HEK293 (cell line): ENCODE data around the gene SMIM12.

Source experiments
- EGR2 ChIP-seq: fragments of 450-650 bp; formaldehyde crosslinking; IDR thresholded peaks from 2 replicates; pipeline ENCODE4 v1.5.1; 2016; ENCODE audit warnings: low read depth, missing biosample characterization, missing genetic modification characterization
- YY1 ChIP-seq: fragments of 450-650 bp; formaldehyde crosslinking; IDR thresholded peaks from 2 replicates; pipeline ENCODE4 v1.5.1; 2018; ENCODE audit warnings: missing biosample characterization, missing genetic modification characterization
- ZBTB17 ChIP-seq: fragments of 450-650 bp; formaldehyde crosslinking; IDR thresholded peaks from 2 replicates; pipeline ENCODE4 v1.5.1; 2016; ENCODE audit warnings: missing biosample characterization, missing genetic modification characterization
- ZFHX2 ChIP-seq: fragments of 450-650 bp; formaldehyde crosslinking; conservative IDR thresholded peaks from 2 replicates; pipeline ENCODE4 v1.5.1; 2016; ENCODE audit warnings: missing biosample characterization, missing genetic modification characterization
- ZNF530 ChIP-seq: fragments of 450-650 bp; formaldehyde crosslinking; IDR thresholded peaks from 2 replicates; pipeline ENCODE4 v1.5.1; 2016; ENCODE audit warnings: low read depth, missing biosample characterization, missing genetic modification characterization
- TF ChIP-seq, protein P1 (sequence below): fragments of 450-650 bp; formaldehyde crosslinking; IDR thresholded peaks from 2 replicates; pipeline ENCODE4 v1.5.1; 2016; ENCODE audit warnings: missing biosample characterization, missing genetic modification characterization
- TF ChIP-seq, protein P2 (sequence below): fragments of 450-650 bp; formaldehyde crosslinking; IDR thresholded peaks from 2 replicates; pipeline ENCODE4 v1.5.1; 2016; ENCODE audit warnings: missing biosample characterization, missing genetic modification characterization

DNA sequence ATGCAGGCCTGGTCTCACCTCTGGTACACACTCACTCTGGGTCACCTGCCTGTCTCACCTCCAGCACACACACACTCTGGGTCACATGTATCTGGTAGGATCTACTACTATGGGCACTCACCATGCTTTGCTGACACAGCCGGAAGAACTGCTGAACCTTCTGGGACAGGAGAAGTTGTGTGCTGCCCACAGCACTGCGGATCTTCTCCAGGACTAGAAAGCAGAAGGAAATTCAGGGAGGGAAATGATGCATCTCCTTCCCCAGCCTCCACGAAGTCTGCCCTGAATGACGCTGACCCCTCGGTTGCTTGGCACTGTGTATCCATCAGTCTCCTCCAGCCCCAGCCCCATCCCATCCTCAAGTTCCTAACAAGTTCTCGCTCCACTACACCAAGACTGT, 7.9 kb upstream of the SMIM12 start:
- TF ChIP-seq, protein P1, sequence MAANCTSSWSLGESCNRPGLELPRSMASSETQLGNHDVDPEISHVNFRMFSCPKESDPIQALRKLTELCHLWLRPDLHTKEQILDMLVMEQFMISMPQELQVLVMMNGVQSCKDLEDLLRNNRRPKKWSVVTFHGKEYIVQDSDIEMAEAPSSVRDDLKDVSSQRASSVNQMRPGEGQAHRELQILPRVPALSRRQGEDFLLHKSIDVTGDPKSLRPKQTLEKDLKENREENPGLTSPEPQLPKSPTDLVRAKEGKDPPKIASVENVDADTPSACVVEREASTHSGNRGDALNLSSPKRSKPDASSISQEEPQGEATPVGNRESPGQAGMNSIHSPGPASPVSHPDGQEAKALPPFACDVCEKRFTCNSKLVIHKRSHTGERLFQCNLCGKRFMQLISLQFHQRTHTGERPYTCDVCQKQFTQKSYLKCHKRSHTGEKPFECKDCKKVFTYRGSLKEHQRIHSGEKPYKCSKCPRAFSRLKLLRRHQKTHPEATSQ (tag by site-specific recombination): no peak
- TF ChIP-seq ZNF530 (tag by site-specific recombination): no peak
- TF ChIP-seq ZFHX2 (tag by site-specific recombination): no peak
- no peak for TF ChIP-seq YY1 (tag by site-specific recombination)
- TF ChIP-seq, protein P2, sequence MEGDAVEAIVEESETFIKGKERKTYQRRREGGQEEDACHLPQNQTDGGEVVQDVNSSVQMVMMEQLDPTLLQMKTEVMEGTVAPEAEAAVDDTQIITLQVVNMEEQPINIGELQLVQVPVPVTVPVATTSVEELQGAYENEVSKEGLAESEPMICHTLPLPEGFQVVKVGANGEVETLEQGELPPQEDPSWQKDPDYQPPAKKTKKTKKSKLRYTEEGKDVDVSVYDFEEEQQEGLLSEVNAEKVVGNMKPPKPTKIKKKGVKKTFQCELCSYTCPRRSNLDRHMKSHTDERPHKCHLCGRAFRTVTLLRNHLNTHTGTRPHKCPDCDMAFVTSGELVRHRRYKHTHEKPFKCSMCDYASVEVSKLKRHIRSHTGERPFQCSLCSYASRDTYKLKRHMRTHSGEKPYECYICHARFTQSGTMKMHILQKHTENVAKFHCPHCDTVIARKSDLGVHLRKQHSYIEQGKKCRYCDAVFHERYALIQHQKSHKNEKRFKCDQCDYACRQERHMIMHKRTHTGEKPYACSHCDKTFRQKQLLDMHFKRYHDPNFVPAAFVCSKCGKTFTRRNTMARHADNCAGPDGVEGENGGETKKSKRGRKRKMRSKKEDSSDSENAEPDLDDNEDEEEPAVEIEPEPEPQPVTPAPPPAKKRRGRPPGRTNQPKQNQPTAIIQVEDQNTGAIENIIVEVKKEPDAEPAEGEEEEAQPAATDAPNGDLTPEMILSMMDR: no peak
- no peak for TF ChIP-seq EGR2 (tag by site-specific recombination)
- TF ChIP-seq ZBTB17 (tag by site-specific recombination): no peak
